Measurements from ENCODE around the gene MRPL10. TPM values are rescaled to one million over a fixed set of nuclear protein-coding genes. Genes with fewer than 3 reads are reported as not detected.
"Not testable (repeated sequence)": the region's sequence is repeated elsewhere in the genome, so short reads cannot be mapped to it uniquely, and the experiment has no call there.

The MRPL10 gene
- polyA plus RNA-seq, 1 donor: 68.7 TPM

DNA sequence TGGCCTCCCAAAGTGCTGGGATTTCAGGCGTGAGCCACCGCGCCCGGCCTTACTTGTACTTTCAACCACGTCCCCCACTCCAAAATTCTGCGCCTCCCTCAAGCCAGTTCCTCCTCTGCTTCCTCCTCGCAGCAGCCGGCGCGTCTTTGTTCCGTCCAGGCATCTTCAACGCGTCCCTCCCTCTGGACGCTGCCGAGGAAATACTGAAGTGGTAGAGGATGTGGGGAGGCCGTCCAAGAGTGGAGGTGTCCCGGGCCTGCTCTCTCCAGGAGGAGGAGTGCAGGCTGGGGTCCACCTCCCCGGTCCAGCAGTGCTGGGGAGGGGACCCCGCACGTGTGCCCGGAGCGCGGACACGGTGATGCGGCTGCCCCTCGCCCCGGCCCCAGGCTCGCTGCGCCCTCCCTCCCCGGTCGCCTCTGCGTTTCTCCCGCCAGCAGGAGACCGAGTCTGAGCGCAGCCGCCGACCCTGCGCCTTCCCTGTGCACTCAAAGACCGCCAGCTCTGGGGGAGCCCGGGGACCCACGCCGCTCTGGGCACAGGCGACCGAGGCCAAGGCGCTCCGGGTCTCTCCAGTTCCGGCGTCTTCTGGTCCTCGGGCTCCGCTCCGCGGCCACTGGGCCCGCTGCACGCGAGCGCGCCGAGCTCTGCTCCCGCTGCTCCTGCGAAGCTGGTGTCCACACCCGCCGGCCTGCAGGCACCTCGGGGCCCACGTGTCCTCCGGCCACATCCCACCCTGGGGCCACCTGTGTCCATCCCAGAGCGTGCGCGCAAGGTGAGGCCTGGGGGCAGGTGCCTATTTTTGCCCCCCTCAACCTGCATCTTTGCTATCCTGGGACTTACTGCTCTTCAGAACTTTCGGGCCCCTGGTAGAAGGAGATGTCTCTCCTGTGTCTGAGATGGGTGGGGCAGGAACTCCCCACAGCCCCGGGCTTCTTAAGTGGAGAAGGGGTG, 41.5 kb downstream of the MRPL10 start:
- peak; percentile 29 for DNase-seq

- peak; percentile 43 for DNase-seq
These were observed 45.7 kb downstream of the MRPL10 start for GRCh38 chr17:47785538-47786123.

- DNase-seq: no peak
These were observed 49.9 kb downstream of the MRPL10 start for GRCh38 chr17:47781397-47781796.

DNA sequence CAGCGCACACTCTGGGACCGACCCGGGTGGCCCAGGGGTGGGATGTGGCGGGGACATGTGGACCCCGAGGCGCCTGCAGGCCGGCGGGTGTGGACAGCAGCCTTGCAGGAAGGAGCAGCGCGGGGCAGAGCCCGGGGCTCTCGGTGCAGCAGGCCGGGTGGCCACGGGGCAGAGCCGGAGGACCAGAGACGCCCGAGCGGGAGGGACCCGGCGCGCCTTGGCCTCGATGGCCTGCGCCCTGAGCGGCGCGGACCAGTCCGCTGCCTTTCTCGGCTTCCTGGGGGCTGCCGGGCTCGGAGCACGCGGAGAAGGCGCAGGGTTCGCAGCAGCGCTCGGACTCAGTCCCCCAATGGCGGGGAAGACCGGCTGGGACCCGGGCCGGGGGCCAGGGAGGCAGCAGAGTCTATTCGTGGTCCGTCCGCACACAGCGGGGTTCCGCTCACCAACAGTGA, 53.1 kb downstream of the MRPL10 start:
- no peak for DNase-seq

- no peak for DNase-seq
These were observed 54.8 kb downstream of the MRPL10 start for GRCh38 chr17:47776330-47777197.

DNA sequence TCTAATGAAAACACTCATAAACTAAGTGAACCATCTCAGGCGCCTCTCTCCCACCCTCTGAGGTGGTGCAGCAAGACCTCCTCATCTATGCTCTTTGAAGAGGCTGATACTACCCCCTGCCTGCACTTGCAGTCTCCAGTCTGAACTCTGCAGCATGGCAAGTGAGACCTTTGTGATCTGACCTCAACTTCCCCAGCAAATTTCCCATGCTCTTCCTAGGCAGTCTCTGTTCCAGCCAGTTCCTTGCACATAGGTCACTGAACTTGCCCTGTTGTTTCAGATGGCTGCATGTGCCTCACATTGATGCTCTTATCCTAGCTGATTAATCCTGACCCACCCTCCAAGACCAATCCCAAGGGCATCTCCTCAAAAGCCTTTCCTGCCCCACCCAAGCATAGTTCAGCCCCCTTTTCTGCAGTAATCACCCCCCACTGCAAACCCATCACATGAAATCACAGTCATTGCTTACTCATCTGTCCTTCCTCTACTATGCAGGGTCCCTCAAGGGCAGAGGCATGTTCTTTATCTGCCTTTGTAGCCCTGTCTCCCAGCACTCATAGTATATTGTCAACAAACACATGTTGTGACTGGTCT, 56.3 kb downstream of the MRPL10 start:
- DNase-seq: no peak

GRCh38 chr17:47774331-47774730, 57.0 kb downstream of the MRPL10 start:
- no peak for DNase-seq

- not testable (repeated sequence) for DNase-seq
These were observed 57.7 kb downstream of the MRPL10 start for GRCh38 chr17:47773649-47774048.

Other genes starting within 250 kb of the MRPL10 start
- gene KPNB1, start 181.6 kb downstream of the MRPL10 start, polyA plus RNA-seq (ENCODE audit: insufficient read length): 144 TPM
- gene TBKBP1, start 137.4 kb downstream of the MRPL10 start, polyA plus RNA-seq (ENCODE audit: insufficient read length): 38.6 TPM
- gene TBX21, start 98.3 kb downstream of the MRPL10 start, polyA plus RNA-seq (ENCODE audit: insufficient read length): 0.15 TPM
- gene OSBPL7, start 9.7 kb downstream of the MRPL10 start, polyA plus RNA-seq (ENCODE audit: insufficient read length): 16.1 TPM
- 1.5 TPM for gene LRRC46, start 129 bp upstream of the MRPL10 start, polyA plus RNA-seq (ENCODE audit: insufficient read length)
- gene SCRN2, start 9.7 kb upstream of the MRPL10 start, polyA plus RNA-seq (ENCODE audit: insufficient read length): 26.5 TPM
- gene SP6, start 19.6 kb upstream of the MRPL10 start, polyA plus RNA-seq (ENCODE audit: insufficient read length): 0.93 TPM
- gene SP2, start 64.7 kb upstream of the MRPL10 start, polyA plus RNA-seq (ENCODE audit: insufficient read length): 19.0 TPM
- 11.2 TPM for gene PNPO, start 110.0 kb upstream of the MRPL10 start, polyA plus RNA-seq (ENCODE audit: insufficient read length)
- gene PRR15L, start 126.3 kb upstream of the MRPL10 start, polyA plus RNA-seq (ENCODE audit: insufficient read length): not detected
- 74.7 TPM for gene CDK5RAP3, start 139.6 kb upstream of the MRPL10 start, polyA plus RNA-seq (ENCODE audit: insufficient read length)
- gene COPZ2, start 206.3 kb upstream of the MRPL10 start, polyA plus RNA-seq (ENCODE audit: insufficient read length): 39.1 TPM
- 302 TPM for gene NFE2L1, start 216.8 kb upstream of the MRPL10 start, polyA plus RNA-seq (ENCODE audit: insufficient read length)